ENCODE data around the gene OTULINL.
"Not testable (repeated sequence)": the region's sequence is repeated elsewhere in the genome, so short reads cannot be mapped to it uniquely, and the experiment has no call there.

The OTULINL gene

GRCh38 chr5:14581106-14581890, at the start of gene OTULINL:
OTULINL (plus strand) TSS chr5:14581792; CDS start chr5:14581895, 103 bp downstream.
- DNase-seq (ENCODE audit: low spot score) = peak; percentile 75

GRCh38 chr5:14532180-14532579, 49.4 kb upstream of the OTULINL start:
- no peak for DNase-seq (ENCODE audit: low spot score)

- DNase-seq (ENCODE audit: low spot score) = no peak
Measured at GRCh38 chr5:14534773-14535172, 46.8 kb upstream of the OTULINL start.

- DNase-seq (ENCODE audit: low spot score) = no peak
Measured at GRCh38 chr5:14545308-14545707, 36.3 kb upstream of the OTULINL start.

GRCh38 chr5:14545862-14546261, 35.7 kb upstream of the OTULINL start:
- no peak for DNase-seq (ENCODE audit: low spot score)

GRCh38 chr5:14547666-14548065, 33.9 kb upstream of the OTULINL start:
- no peak for DNase-seq (ENCODE audit: low spot score)

- DNase-seq (ENCODE audit: low spot score) = no peak
Measured at GRCh38 chr5:14551211-14551610, 30.4 kb upstream of the OTULINL start.

GRCh38 chr5:14552017-14552416, 29.6 kb upstream of the OTULINL start:
- no peak for DNase-seq (ENCODE audit: low spot score)

GRCh38 chr5:14554288-14554687, 27.3 kb upstream of the OTULINL start:
- DNase-seq (ENCODE audit: low spot score) = not testable (repeated sequence)

GRCh38 chr5:14556015-14556414, 25.6 kb upstream of the OTULINL start:
- DNase-seq (ENCODE audit: low spot score) = no peak

- DNase-seq (ENCODE audit: low spot score) = no peak
Measured at GRCh38 chr5:14557203-14557770, 24.3 kb upstream of the OTULINL start.

- DNase-seq (ENCODE audit: low spot score) = no peak
Measured at GRCh38 chr5:14557791-14558415, 23.7 kb upstream of the OTULINL start.

GRCh38 chr5:14560091-14560595, 21.4 kb upstream of the OTULINL start:
- DNase-seq (ENCODE audit: low spot score) = no peak

- DNase-seq (ENCODE audit: low spot score) = no peak
Measured at GRCh38 chr5:14561741-14562140, 19.9 kb upstream of the OTULINL start.

- DNase-seq (ENCODE audit: low spot score) = no peak
Measured at GRCh38 chr5:14568333-14568732, 13.3 kb upstream of the OTULINL start.

GRCh38 chr5:14569948-14570691, 11.5 kb upstream of the OTULINL start:
- no peak for DNase-seq (ENCODE audit: low spot score)

GRCh38 chr5:14571901-14572300, 9.7 kb upstream of the OTULINL start:
- no peak for DNase-seq (ENCODE audit: low spot score)

- DNase-seq (ENCODE audit: low spot score) = no peak
Measured at GRCh38 chr5:14572385-14572784, 9.2 kb upstream of the OTULINL start.

- DNase-seq (ENCODE audit: low spot score) = no peak
Measured at GRCh38 chr5:14572836-14573235, 8.8 kb upstream of the OTULINL start.

- DNase-seq (ENCODE audit: low spot score) = no peak
Measured at GRCh38 chr5:14574096-14574495, 7.5 kb upstream of the OTULINL start.

GRCh38 chr5:14574891-14575508, 6.6 kb upstream of the OTULINL start:
- DNase-seq (ENCODE audit: low spot score) = no peak

GRCh38 chr5:14576206-14576605, 5.4 kb upstream of the OTULINL start:
- DNase-seq (ENCODE audit: low spot score) = no peak
